SU-DHL-6 (cell line): ENCODE measurements around the gene CBLB.

Source experiments
- H2AFZ ChIP-seq: fragments of 200-600 bp; sonication (generic); 2 replicates; pipeline ENCODE4 v1.6.1; 2014; ENCODE audit warnings: low read depth, mild to moderate bottlenecking, moderate library complexity, mixed read lengths, antibody characterized with exemption, low read length; ENCODE audit not compliant: severe bottlenecking
- H3F3A ChIP-seq: fragments of 200-600 bp; shearing (Covaris generic); 2 replicates; pipeline ENCODE4 v1.6.0; 2016; ENCODE audit warnings: antibody characterized with exemption, mild to moderate bottlenecking; ENCODE audit not compliant: insufficient read depth
- H3K27ac ChIP-seq: fragments of 200-600 bp; sonication (generic); 2 replicates; pipeline ENCODE4 v1.5.1; 2016; ENCODE audit warnings: low read depth, mild to moderate bottlenecking, low read length, moderate library complexity, mixed read lengths
- H3K27me3 ChIP-seq: fragments of 200-600 bp; sonication (generic), shearing (Covaris generic); 2 replicates; pipeline ENCODE4 v1.6.0; 2014; ENCODE audit warnings: mild to moderate bottlenecking, low read length
- H3K36me3 ChIP-seq: fragments of 200-600 bp; sonication (generic); 2 replicates; pipeline ENCODE4 v1.6.1; 2014; ENCODE audit warnings: mild to moderate bottlenecking, low read length, mixed read lengths
- H3K4me2 ChIP-seq: fragments of 300-600, 200-600 bp; shearing (Covaris generic), sonication (generic); 2 replicates; pipeline ENCODE4 v1.6.0; 2014; ENCODE audit warnings: low read length, low read depth, mild to moderate bottlenecking; ENCODE audit not compliant: poor library complexity, severe bottlenecking
- H3K4me3 ChIP-seq: fragments of 200-600 bp; sonication (generic); 2 replicates; pipeline ENCODE4 v1.5.1; 2014; ENCODE audit warnings: antibody characterized with exemption, low read length, mild to moderate bottlenecking, mixed read lengths; ENCODE audit not compliant: insufficient read depth, poor library complexity, severe bottlenecking
- H3K79me2 ChIP-seq: fragments of 200-600 bp; sonication (generic); 2 replicates; pipeline ENCODE4 v1.6.1; 2014; ENCODE audit warnings: mild to moderate bottlenecking, low read length, moderate library complexity; ENCODE audit not compliant: insufficient read depth
- H3K9ac ChIP-seq: fragments of 200-600 bp; sonication (generic); 2 replicates; pipeline ENCODE4 v1.7.0; 2014; ENCODE audit warnings: mild to moderate bottlenecking, low read length
- H3K9me2 ChIP-seq: fragments of 200-600 bp; sonication (generic); replicated peaks from 2 replicates; pipeline ENCODE4 v1.6.1; 2014; ENCODE audit warnings: low read length; ENCODE audit not compliant: insufficient read depth
- H3K9me3 ChIP-seq: fragments of 200-600 bp; sonication (generic); 2 replicates; pipeline ENCODE4 v1.6.1; 2014; ENCODE audit warnings: low read length, mixed read lengths; ENCODE audit not compliant: insufficient read depth
- H4K20me1 ChIP-seq: fragments of 200-600 bp; sonication (generic); 2 replicates; pipeline ENCODE4 v1.6.1; 2014; ENCODE audit warnings: low read depth, mild to moderate bottlenecking, antibody characterized with exemption, low read length, moderate library complexity, mixed read lengths
- CTCF ChIP-seq: fragments of 200-600 bp; sonication (generic); IDR thresholded peaks from one replicate; pipeline ENCODE4 v1.5.1; 2017; ENCODE audit warnings: antibody characterized with exemption, mild to moderate bottlenecking, low read length, moderate library complexity; ENCODE audit not compliant: insufficient read depth, poor library complexity, severe bottlenecking
- EZH2phosphoT487 ChIP-seq: fragments of 200-600 bp; sonication (generic), shearing (Covaris generic); conservative IDR thresholded peaks from 2 replicates; pipeline ENCODE4 v1.6.1; 2018; ENCODE audit warnings: mild to moderate bottlenecking, antibody characterized with exemption, low read length, moderate library complexity, mixed read lengths

The CBLB gene

GRCh38 chr3:105883798-105884377 lies 15.1 kb upstream of the CBLB start:
- Histone ChIP-seq H3F3A (no peaks in the 10 kb centered on the region; the same call in 1 of the 2 replicates), H2AFZ (no peak overlapping the region), H3K27me3 (no peaks in the 10 kb centered on the region)

GRCh38 chr3:105880681-105881290 lies 12.0 kb upstream of the CBLB start:
- Histone ChIP-seq H3K27me3 (no peaks in the 10 kb centered on the region), H3K79me2 (no peaks in the 10 kb centered on the region), H3K9me2 (no peaks in the 10 kb centered on the region), H3K4me3 (no peak overlapping the region), H3K4me2 (no peak overlapping the region), H3K9me3 (no peaks in the 10 kb centered on the region), H2AFZ (no peak overlapping the region), H3K27ac (no peak overlapping the region), H3K36me3 (no peaks in the 10 kb centered on the region), H4K20me1 (no peaks in the 10 kb centered on the region), H3F3A (no peaks in the 10 kb centered on the region; the same call in 1 of the 2 replicates), H3K9ac (no peak overlapping the region)
- TF ChIP-seq CTCF (no peak), EZH2phosphoT487 (no peak)

More at GRCh38 chr3:105883798-105884377, 15.1 kb upstream of the CBLB start:
- H3K79me2 ChIP-seq, result no peaks in the 10 kb centered on the region
- H3K4me2 ChIP-seq, result no peak overlapping the region
- H3K9ac ChIP-seq, result no peak overlapping the region
- TF ChIP-seq CTCF (no peak), EZH2phosphoT487 (no peak)
- no peak overlapping the region for H3K4me3 ChIP-seq
- no peaks in the 10 kb centered on the region for H4K20me1 ChIP-seq
- H3K36me3 ChIP-seq, result no peaks in the 10 kb centered on the region
- H3K9me3 ChIP-seq, result no peaks in the 10 kb centered on the region
- no peak overlapping the region for H3K27ac ChIP-seq
- H3K9me2 ChIP-seq, result no peaks in the 10 kb centered on the region

- Histone ChIP-seq H3K9ac (no peak overlapping the region), H3K27ac (no peak overlapping the region), H3K79me2 (no peaks in the 10 kb centered on the region), H3K9me3 (no peaks in the 10 kb centered on the region), H3F3A (no peaks in the 10 kb centered on the region; the same call in 1 of the 2 replicates), H3K9me2 (no peaks in the 10 kb centered on the region), H3K27me3 (no peaks in the 10 kb centered on the region), H2AFZ (no peak overlapping the region), H3K4me2 (peak overlapping the region; percentile 27), H3K36me3 (no peaks in the 10 kb centered on the region), H4K20me1 (no peaks in the 10 kb centered on the region), H3K4me3 (no peak overlapping the region)
- no peak for TF ChIP-seq EZH2phosphoT487
- TF ChIP-seq CTCF, result no peak
These were observed 9.2 kb upstream of the CBLB start for GRCh38 chr3:105878061-105878460.
